Skeletal muscle cell (primary cell): Measurements from ENCODE around the gene LUZP1.
"Not testable (repeated sequence)": the region's sequence is repeated elsewhere in the genome, so short reads cannot be mapped to it uniquely, and the experiment has no call there.

Source experiments
- DNase-seq: peaks from one replicate; pipeline ENCODE4 v3.0.0-alpha.2; 2010; ENCODE audit warnings: low read depth
- H3K4me3 ChIP-seq: 2 replicates; pipeline ENCODE4 v1.5.1; 2011; ENCODE audit warnings: low read depth, mild to moderate bottlenecking, control low read depth, low read length, moderate library complexity

Gene LUZP1

GRCh38 chr1:23193391-23194118 lies 24.9 kb upstream of the LUZP1 start:
- no peak overlapping the region for H3K4me3 ChIP-seq
- DNase-seq = no peak

DNA sequence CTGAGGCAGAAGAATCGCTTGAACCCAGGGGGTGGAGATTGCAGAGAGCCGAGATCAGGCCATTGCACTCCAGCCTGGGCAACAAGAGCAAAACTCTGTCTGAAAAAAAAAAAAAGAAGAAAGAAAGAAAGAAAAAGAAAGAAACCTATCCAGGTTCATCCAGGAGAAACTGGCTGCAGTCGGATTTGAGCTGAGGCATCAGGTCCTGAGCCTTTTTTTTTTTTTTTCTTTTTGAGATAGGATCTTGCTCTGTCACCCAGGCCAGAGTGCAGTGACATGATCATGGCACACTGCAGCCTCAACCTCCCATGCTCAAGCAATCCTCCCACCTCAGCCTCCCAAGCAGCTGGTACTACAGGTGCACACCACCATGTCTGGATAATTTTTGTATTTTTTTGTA lies 22.5 kb upstream of the LUZP1 start:
- H3K4me3 ChIP-seq = no peak overlapping the region
- DNase-seq = no peak

DNA sequence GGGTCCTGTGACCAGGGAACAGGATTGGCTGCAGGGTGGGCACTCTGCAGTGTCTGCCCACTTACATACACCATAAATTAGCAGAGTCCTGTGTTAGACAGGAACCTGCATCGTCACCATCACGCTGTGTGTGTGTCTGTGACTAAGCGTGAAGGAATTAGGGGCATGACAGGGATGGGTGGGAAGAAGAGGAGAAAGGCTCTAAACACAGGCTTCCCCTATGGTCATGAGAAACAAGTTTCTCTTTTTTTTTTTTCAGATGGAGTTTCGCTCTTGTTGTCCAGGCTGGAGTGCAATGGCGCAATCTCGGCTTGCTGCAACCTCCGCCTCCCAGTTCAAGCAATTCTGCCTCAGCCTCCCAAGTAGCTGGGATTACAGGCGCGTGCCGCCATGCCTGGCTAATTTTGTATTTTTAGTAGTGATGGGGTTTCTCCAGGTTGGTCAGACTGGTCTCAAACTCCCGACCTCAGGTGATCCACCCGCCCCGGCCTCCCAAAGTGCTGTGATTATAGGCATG lies 20.3 kb upstream of the LUZP1 start:
- DNase-seq = peak; percentile 69
- H3K4me3 ChIP-seq = not testable (repeated sequence)

DNA sequence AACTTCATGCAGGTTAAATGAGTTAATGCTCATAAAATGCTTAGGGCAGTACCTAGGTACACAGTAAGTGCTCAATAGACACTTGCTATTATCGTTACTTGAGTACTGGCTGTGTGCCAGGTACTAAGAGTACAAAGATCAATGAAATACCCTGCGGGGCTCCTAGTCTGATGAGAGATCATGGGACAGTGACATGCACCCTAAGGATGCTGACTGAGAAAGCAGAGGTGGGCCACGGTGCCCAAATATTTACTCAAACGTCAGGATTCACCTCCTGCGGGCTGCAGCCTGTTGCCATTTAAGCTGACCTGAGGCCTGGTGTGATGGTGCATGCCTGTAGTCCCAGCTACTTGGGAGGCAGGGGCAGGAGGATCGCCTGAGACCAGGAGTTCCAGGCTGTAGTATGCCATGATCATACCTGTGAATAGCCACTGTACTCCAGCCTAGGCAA lies 19.8 kb upstream of the LUZP1 start:
- no peak for DNase-seq
- H3K4me3 ChIP-seq = no peak overlapping the region

DNA sequence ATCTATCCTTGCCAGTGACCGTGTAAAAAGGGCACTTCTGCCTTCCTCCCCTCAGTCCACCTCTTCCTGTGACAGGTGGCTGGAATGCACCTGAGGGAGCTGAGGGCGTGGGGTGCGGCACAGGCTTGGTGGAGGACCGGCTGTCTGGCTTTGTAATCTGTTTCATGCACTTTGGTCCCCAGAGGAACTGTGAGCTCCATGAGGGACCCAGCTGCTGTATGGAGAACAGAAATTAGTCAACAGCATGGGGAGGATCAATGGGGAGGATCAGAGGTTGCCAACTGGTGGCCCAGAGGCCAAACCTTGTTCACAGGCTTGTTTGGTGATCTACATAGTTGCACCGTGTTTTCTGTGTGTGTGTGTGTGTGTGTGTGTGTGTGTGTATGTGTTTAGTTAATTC lies 19.0 kb upstream of the LUZP1 start:
- H3K4me3 ChIP-seq = no peak overlapping the region
- DNase-seq = no peak

DNA sequence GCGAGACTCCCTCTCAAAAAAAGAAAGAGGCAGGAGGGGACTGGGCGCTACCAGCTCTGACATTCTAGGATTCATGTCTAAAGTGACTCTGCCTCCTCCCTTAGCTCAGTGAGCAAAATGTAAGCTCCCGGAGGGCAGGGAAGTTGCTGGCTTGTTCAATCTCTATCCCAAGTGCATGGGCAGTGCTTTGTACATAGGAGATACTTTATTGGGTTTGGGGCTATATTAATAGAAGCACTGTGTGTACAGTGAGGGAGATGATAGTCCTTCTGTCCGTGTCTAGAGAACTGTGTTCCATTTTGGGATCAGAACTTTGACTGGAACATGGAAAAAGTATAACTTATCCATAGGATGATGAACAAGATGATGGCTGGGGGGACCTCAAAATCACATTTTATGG lies 16.7 kb upstream of the LUZP1 start:
- no peak for DNase-seq
- no peak overlapping the region for H3K4me3 ChIP-seq

DNA sequence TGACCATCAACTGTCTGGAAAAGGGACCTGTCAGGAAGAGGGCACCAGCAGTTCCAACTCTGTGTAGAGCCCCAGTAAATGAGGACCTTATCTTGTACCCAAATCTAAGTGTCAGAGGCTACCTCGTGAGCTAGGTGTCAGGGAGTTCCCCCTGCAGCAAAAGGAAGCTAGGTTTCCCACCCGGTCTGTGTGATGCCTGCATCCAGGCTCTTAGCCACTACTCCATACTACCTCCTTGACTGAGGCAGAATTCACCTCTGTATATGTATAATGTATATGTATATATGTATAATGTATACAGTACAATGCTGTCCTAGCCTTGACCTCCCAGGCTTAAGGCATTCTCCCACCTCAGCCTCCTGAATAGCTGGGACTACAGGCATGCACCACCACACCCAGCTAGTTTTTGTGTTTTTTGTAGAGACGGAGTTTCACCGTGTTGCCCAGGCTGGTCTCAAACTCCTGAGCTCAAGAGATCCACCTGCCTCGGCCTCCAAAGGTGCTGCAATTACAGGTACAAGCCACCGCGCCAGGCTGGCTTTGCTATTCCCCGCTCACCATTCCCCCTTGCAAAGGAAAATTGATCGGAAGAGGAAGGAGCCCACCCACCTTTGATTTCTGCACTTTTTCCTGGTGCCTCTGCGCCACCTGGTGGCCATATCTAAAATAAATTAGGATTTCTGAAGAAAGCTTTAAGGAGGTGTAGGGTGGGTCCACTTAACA lies 15.7 kb upstream of the LUZP1 start:
- peak overlapping the region; percentile 31 for H3K4me3 ChIP-seq
- no peak for DNase-seq

- H3K4me3 ChIP-seq = no peak overlapping the region
- DNase-seq = no peak
Observed at GRCh38 chr1:23179862-23180261, 11.2 kb upstream of the LUZP1 start.

GRCh38 chr1:23178950-23179349 lies 10.3 kb upstream of the LUZP1 start:
- no peak for DNase-seq
- H3K4me3 ChIP-seq = no peak overlapping the region

DNA sequence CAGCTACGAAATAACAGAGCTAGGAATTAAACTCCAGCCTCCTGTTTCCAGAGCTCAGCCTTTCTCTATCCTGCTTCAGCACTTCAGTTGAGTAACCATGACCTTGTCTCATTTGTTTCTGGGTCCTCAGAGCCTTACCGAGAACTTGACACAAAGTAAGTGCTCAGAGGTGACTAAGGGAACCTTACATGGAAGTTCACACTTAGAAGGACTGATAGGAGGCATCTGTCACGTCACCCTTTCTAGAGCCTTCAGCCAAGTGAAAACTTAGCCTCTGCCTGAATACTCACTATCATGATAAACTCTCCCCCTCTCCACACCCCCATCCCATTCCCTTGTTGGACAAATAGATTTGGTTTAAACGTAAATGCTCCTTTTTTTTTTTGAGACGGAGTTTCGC lies 9.8 kb upstream of the LUZP1 start:
- no peak overlapping the region for H3K4me3 ChIP-seq
- no peak for DNase-seq

GRCh38 chr1:23177438-23178380 lies 9.1 kb upstream of the LUZP1 start:
- peak overlapping the region; percentile 51 for H3K4me3 ChIP-seq
- no peak for DNase-seq

DNA sequence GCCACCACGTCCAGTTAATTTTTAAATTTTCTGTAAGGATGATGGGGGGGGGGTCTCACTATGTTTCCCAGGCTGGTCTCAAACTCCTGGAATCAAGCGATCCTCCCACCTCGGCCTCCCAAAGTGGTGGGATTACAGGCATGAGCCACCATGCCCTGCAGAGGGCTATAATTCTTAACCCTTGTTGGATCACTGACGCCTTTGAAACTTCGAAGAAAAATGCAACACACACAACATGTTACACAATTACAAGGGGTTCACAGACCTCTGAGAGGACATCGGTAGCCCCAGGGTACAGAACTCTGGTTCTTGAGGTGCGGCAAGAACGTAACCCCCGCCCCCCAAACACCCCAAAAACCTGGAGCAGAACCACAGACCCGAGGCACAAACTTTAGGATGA lies 8.4 kb upstream of the LUZP1 start:
- no peak for DNase-seq
- peak overlapping the region; percentile 51 for H3K4me3 ChIP-seq

DNA sequence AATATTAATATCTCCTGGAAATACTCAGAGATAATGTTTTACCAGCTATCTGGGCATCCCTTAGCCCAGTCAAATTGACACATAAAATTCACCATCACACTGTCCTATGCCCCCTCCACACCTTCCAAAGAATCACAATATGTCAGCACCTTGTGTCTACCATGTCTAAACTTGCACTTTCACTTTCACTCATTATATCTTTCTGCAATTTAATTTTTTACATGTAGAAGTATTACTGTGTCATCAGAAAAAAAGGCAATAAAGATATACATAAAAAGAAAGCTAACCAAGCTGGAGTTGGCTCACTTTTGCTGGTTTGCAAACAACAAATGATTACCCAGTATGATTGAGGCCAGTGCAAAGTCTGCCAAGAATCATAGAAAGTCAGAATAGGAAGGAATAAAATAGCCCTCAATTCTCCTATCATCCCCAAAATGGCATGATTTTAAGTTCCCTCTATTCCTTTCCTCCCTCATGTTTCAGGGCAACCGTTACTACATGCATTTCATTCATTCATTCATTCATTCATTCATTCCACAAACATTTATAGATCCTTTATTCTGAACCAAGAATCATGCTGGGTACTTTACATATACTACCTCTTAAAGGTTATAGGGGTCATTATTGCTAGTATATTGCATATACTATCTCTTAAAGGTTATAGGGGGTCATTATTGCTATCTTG lies 5.9 kb upstream of the LUZP1 start:
- no peak overlapping the region for H3K4me3 ChIP-seq
- DNase-seq = no peak

DNA sequence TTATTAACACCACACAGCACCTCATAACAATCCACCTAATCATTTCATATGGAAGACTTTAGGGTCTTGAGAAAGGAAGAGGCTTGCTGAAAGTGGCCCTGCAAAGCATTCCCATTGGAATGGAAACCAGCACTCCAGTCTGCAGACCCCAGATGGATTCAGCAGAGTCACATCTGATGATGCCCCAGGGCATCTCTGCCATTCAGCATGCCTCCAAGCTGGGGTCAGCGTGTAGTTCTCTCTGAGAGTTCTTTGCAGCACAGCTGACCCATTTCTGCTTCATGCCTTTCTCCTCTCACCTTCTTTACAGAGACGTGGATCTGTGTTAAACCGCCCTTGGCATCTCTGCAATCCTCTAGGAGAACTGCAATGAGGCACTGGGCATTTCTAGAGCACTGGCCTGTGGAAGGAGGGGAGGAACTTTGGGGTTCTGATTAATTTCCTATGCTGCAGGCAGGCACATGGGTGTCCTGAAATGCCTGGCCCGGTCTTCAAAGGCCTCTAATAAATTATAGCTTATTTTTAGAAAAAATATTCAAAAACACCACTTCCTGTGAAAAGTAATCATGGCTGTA lies 2.6 kb upstream of the LUZP1 start:
- H3K4me3 ChIP-seq = no peak overlapping the region
- DNase-seq = no peak

- DNase-seq = peak; percentile 99
- H3K4me3 ChIP-seq = peak overlapping the region; percentile 83
Observed at GRCh38 chr1:23169727-23170335, 1.2 kb upstream of the LUZP1 start.

- peak overlapping the region; percentile 83 for H3K4me3 ChIP-seq
- no peak for DNase-seq
Observed at GRCh38 chr1:23169195-23169575, 529 bp upstream of the LUZP1 start.

DNA sequence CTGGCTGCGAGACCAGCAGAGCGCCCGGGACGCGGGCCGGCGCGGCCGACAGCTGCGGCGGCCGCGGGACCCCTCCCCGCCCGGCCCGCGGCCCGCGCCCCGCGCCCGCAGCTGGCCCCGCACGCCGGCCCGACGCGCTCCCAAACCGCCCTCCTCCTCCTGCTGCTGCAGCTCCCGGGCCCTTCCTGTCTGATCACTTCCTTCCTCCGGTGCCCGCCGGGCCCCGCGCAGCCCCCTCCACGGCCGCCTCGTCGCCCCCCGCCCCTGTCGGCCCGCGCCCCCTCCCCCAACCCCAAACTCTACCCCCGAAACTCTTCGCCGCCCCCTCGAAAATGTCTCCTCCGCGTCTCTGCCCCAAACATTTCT lies 594 bp downstream of the LUZP1 start:
- no peak for DNase-seq
- peak overlapping the region; percentile 83 for H3K4me3 ChIP-seq

DNA sequence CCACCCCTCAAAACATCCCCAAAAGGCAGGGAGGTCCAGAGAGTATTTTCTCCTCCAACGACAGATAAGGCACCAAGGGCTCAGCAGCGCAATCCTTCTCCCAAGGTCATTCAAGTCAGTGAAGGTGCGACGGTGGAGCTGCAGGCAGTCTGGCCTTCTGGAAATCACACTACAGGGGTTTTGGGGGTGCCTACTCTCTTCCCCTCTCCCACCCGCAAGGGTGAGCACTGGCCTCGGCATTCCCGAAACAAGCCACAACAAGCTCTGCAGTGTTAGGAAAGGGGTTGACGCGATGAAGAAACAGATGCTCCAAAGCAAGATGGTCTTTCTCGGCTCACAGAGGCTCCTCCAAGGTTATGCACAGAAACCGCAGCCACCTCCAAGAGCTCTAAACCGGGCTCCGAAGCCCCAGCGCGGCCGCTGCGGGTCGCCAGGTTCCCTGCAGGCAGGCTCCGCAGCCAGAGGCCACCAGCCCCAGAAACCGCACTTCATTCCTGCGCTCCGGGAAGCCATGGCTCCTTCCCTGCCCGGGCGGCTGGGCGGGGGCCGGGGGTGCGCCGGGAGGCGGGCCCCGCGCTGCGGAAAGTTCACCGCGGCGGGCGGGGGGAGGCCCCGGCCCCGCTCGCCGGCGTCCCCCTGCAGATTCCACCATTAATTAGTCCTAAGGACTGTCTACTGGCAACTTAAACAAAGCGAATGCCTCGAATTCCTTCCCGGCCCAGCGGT lies 1.1 kb downstream of the LUZP1 start:
- DNase-seq = no peak
- peak overlapping the region; percentile 83 for H3K4me3 ChIP-seq
